Stimulated activated CD4-positive, alpha-beta T cell treated with anti-CD3 and anti-CD28 coated beads, Interleukin-1b, Interleukin-23, amount 100 ng/mL, for 48 hours (primary cell): ENCODE data around the gene XPOT.

Experiments
- DNase-seq: peaks from one replicate; pipeline ENCODE4 v3.0.0-alpha.2; 2020

Gene XPOT

DNA sequence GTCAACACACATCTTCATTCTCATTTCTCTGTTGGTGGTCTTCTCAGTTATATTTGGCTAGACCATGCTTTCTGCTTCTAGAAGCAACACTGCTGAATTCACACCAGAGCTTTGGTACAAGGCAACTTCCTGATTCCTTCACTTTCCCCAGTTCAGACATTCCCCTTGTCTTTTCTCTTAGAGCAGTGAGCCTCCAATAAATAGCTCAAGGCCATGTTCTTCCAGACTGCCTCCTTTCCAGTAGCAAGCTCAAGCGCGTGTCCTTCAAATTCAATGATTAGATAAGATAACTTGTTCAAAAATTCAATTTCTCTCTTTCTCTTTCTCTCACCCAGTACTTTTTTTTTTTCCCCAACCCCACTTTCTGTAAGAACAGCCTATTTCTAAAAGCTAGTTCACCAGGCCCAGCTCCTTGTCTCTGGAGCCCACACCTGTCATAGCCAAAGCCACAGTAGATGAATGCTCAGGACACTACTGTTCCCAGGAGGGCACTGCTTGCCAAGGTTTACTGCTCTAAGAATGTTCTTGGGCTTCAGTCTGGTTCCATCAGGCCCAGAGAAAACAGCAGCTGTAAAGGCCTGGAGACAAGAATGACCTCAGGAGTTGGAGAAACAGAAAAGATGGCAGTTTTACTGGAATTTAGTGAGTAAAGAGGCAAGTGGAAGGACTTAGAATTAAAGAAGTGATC, 65.4 kb downstream of the XPOT start:
- no peak for DNase-seq

DNA sequence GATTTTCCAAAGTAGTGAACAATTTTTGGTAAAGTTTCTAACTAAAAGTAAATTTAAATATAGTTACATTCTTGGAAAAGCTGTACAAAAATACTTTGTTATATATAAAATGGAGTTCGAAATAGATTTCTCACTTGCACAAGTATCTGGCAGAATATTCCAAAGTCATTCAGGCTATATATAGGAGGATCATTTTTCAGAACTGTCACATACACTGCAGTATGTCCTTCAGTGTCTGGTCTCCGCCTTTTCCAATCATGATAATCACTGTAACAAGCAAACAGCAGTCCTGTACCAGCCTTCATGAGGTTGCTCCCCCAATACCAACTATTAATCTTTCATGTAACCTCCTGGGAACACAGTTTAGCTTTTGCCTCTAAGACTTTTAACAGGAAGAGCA, 66.3 kb downstream of the XPOT start:
- no peak for DNase-seq

DNA sequence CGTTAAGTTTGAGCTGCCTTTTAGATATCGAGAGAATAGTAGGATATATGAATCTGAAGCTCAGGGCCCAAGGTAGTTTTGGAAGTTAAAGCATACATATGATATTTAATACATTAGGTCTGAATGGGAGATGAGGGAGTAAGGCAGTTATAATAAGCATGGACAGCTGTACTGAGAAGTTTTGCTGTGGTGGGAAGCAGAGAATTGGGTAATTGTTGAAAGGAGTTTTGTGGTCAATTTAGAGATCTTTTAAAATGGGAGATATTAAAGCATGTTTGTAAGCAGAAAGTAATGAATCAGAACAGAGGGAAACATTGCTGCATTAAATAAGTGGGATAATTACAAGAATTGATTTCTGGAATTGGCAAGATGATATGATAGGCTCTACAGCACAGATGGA, 69.0 kb downstream of the XPOT start:
- DNase-seq: no peak

DNA sequence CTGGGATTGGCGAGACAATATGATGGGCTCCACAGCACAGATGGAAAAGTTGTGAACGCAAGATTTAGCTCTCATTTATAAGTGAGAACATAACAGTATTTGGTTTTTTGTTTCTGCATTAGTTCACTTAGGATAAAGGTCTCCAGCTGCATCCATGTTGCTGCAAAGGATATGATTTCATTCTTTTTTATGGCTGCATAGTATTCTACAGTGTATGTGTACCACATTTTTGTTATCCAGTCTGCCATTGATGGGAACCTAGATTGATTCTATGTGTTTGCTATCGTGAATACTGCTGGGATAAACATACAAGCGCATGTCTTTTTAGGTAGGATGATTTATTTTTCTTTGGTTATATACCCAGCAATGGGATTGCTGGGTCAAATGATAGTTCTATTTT, 71.3 kb downstream of the XPOT start:
- no peak for DNase-seq

DNA sequence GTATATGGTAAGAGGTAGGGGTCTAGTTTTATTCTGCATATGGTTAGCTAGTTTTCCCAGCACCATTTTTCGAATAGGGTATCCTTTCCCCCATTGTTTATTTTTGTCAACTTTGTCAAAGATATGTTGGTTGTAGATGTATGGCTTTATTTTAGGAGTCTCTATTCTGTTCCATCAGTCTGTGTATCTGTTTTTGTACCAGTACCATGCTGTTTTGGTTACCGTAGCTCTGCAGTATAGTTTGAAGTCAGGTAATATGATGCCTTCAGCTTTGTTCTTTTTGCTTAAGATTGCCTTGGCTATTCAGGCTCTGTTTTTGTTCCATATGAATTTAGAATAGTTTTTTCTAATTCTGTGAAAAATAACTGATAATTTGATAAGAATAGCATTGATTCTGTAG, 72.7 kb downstream of the XPOT start:
- DNase-seq: no peak

DNA sequence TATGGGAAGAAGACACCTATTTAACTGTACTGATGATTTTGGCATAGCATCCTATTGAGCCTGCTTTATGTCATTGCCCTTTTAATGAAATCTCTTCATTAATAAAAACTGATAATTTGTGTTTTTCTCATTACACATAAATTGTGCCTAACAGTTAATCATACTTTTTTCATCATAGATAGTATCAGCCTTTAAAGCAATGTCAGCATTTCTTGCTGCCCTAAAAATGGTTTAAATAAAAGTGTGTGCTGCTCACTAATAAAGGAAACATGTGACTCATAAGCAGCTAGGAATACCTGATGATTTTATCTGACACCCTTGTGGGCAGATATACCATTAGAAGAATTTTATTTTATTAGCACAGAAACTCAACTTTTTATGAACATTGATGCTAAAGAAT, 74.5 kb downstream of the XPOT start:
- no peak for DNase-seq

DNA sequence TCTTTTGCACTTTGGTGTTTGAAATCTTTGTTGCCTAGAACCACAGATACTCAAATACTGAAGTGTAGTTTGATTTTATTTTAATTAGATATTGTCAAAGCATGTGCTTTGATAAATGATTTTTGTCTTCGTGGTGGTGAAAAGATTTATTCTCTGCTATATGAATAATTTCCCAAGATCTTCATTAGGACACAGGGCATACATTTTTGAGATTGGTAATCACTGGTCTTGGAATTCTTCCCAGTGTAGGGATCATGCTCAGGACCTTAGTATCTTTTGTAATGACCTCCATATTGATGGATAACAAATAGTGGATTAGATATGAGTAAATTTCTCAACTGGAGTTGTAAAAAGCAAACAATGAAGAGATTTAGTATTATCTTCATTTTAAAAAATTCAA, 76.0 kb downstream of the XPOT start:
- no peak for DNase-seq

DNA sequence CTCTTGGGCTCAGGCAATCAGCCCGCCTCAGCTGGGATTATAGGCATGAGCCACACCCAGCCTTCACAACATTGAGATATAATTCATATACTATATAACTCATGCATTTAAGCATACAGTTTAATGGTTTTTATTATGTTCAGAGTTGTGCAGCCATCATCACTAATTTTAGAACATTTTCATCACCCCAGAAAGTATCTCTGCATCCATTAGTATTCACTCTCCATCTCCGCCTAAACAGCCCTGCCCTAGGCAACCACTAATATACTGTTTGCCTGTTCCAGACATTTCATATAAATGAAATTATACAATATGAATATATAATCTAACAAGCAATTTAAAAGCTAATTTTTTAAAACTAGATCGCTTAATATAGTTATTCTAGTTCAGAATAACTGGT, 82.5 kb downstream of the XPOT start:
- no peak for DNase-seq

DNA sequence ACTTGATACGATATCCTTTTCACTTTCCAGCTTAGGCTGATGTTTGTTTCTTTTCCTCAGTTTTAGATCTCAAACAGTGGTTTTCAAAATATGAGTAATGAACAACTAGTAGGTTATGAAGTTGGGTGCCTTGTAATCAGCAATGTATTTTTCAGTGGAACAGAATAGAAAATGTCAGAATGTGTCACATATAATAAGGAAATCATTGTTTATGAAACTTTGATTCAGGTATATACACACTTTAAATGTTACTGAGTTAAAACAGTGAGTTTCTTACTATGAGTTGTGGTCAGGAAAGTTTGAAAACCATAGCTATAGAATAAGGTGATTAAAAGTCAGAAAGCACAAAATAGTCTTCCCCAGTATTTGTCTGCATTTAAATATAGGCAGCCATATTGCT, 87.5 kb downstream of the XPOT start:
- DNase-seq: no peak

DNA sequence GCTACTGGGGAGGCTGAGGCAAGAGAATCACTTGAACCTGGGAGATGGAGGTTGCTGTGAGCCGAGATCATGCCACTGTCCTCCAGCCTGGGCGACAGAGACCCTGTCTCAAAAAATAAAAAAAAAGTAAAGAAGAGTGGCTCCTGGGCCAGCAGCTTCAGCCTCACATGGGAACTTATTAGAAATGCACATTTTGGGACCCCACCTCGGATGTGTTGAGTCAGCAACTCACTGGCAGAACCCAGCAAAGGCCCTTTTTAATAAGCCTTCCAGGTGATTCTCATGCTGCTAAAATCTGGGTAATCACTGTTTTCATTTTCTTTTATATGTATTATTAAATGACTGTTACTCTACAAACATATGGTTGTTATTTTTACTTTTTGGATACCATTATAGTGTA, 89.3 kb downstream of the XPOT start:
- DNase-seq: no peak

DNA sequence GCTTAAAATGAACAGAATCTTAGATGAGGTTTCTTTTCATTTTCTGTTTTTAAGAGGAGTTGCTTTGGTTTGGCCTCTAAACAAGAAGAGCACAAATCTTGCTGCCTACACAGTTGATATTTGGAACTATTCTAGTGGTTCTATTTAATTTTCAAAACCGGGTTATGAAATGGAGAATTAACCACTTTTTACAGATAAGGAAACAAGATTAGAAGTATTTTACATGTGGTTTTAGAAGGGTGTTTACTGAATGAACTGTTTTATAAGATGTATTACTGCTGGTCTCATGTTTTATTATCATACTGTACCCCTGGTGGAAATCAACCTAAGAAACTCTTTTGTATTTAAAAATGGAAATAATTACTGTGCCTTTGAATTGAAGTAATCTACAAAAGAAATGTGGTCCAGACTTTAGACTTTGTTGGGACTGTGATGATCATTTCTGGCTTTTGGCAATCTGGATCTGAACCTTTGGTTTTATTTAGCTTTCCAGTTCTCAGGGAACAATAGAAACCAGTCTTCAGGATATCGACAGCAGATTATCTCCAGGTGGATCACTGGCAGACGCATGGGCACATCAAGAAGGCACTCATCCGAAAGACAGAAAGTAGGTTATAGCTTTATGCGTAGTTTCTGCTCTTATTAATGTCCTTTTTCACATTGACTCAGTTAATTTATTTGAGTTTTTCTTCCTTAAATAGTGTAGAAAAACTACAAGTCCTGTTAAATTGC, 91.0 kb downstream of the XPOT start:
- DNase-seq: no peak

DNA sequence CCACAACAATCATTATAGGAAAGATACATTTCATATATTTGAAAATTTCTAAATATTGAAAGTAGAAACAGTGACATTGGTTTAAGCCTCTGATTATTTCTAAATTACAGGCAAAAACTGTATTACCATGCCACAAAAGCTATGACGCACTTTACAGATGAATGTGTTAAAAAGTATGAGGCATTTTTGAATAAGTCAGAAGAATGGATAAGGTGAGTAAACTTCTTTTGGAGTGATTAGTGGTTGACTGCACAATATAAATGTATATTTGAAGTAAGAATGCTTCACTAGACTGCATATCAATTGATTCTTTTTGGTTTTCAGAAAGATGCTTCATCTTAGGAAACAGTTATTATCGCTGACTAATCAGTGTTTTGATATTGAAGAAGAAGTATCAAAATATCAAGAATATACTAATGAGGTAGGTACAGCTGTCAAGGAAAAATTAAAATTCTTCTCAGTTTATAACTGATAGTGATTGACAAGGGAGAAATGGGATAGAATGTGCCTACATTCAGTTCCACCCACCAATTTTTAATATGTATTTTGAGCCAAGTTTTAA, 92.7 kb downstream of the XPOT start:
- no peak for DNase-seq

DNA sequence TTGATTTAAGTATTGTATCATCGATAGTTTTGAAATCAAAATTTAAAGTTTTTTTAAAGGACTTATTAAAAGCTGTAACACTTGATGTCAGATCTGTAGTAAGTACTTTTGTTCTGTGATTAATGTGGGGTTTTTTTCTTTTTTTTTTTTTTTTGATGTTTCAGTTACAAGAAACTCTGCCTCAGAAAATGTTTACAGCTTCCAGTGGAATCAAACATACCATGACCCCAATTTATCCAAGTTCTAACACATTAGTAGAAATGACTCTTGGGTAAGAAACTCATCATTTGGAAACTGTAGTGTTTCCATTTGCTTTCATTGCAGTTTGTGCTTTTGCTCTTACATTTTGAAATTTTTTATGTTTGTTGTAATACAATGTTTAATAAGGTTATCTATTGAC, 93.3 kb downstream of the XPOT start:
- no peak for DNase-seq

DNA sequence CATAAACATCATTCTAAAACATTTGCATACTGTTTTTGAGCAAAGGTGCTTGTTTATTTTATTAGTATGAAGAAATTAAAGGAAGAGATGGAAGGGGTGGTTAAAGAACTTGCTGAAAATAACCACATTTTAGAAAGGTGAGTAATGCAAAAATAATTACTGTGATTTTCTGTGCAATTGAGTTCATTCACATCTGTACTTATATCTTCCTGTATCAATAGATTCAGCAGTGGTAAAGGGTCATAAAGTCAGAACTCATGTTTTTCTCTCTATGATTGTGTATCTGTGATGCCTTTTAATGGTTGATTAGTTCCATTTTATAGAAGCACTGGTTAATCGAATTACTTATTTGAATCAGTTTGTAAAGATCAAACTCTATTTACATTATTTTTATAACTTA, 93.7 kb downstream of the XPOT start:
- no peak for DNase-seq

DNA sequence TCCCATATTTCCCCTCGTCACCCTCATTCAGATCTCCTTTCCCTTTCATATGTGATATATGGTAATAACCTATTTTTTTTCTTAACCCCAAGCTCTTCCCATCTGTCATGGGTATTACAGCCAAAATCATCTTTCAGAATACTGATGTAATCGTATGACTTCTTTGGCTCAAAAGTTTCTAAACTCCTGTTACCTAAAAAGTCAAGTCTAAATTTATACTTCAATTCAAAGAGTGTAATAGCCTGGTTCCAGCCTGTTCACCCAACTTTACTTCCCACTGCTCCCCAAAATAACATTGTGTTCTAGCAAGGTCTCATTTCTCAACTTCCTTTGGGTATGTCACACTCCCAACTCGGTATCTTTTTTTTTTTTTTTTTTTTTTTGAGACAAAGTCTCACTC, 96.2 kb downstream of the XPOT start:
- DNase-seq: no peak
